GM21360 (cell line): Measurements from ENCODE around the gene NID2.

Experiments
- ATAC-seq: cut with Tn5 transposase; IDR thresholded peaks from one replicate; pipeline ENCODE4 v1.9.1; 2021; ENCODE audit warnings: mild to moderate bottlenecking, moderate library complexity; ENCODE audit not compliant: unreplicated experiment

NID2 gene

DNA sequence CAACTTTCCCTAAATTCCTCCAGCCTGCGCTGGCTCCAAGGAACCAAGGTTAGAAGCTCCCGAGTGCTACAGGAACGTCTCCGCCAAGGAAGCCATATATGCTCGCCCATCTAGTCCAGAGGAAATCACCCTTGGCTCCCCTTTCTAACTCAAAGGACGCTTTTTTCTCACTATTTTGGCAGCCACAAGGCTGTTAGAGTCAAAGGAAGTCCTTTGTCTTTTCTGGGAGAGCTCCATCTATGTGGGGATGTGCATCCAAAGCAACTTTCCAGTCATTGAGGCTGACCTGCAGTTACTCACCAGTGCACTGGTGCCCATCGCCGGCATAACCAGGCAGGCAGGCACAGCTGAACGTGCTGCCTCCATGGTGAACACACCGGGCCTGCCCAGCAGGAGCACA is 42.0 kb downstream of the NID2 start:
- ATAC-seq = no peak

DNA sequence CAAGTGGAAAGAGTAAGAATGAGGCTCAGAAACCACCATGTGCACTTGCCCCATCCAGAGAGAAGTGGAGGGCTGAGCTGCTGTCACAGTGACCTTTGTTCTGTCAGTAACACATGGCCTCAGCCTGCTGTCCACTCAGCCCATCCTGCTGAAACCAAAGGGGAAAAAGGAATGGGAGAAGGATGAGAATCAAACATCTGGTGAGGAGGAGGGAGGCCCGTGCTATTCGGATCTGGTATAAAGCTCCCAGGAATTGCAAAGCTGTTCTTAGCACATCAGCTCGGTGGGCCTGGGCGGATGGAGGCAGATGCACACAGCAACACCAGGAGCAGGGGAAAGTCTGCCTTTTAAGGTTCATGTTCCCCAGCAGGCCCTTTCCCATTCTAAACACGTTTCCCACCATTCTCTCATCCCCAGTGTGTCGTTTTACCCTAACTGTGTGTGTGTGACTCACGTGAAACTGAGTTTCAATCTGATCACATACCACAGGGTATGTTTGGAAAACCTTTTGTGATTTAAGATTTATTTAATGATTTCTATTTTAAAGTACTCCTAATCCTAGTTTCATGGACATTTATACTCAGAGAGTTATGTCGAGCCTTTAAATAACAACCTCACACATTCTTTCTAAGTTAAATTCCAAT is 42.7 kb downstream of the NID2 start:
- no peak for ATAC-seq

DNA sequence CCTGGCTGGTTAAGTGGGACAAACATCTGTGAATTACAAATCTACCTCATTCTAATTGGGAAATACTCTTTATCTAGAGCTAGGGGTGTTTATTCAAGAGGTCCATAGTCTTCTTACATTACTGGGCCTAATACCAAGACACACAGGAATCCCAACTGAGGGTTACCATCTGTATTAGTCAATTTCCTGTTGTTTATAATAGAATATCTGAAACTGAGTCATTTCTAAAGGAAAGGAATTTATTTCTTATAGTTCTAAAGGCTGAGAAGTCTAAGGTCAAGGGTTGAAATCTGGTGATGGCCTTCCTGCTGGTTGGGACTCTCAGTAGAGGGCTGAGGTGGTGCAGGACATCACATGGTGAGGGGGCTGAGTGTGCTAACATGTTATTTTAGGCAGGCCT is 43.5 kb downstream of the NID2 start:
- ATAC-seq = no peak

DNA sequence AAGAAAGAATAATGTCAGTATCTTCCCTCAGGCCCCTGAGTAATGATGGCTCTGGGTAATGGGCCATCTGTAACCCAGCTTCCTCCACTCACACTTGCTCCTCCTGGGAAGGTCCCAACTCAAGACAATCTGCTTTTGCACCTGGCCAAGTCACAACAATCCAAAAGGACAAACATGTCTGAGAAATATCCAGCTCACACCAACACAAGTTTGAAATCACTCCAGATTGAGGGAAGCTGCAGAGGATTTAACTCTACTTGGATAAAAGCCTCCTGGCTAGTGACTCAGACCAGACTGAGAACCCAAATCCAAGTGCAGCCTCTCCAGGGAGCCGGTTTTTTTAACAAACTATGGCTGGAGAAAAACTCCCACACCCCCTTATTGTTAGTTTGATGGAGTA is 45.3 kb downstream of the NID2 start:
- no peak for ATAC-seq

DNA sequence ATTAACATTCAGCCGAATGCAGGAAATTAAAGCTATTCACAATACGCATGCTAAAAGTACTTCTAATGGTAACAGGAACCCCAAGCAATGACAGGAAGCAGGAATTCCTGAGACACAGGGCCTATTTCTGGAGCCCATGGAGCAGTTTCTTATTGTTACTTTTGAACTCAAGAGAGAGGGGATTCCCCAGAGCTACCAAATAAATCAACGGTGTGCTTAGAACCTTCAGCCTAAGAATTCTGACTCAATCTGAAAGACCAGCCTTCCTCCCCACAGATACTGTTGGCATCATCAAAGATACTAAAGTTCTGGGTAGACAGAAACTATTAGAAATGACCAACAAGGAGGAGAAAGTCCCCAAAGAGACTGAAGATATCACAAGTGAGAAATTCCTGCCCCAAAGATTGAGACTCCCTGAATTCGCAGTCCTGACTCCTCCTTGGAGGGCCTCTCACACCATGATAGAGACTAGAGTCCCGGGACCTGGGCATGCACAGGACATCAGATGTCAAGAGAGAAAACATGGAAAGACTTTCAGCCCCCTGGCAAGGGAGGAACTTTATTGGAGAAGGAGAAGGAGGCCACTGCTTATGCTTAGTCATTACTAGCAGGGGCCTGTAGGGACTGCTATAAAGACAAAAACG is 46.8 kb downstream of the NID2 start:
- ATAC-seq = peak; percentile 86

DNA sequence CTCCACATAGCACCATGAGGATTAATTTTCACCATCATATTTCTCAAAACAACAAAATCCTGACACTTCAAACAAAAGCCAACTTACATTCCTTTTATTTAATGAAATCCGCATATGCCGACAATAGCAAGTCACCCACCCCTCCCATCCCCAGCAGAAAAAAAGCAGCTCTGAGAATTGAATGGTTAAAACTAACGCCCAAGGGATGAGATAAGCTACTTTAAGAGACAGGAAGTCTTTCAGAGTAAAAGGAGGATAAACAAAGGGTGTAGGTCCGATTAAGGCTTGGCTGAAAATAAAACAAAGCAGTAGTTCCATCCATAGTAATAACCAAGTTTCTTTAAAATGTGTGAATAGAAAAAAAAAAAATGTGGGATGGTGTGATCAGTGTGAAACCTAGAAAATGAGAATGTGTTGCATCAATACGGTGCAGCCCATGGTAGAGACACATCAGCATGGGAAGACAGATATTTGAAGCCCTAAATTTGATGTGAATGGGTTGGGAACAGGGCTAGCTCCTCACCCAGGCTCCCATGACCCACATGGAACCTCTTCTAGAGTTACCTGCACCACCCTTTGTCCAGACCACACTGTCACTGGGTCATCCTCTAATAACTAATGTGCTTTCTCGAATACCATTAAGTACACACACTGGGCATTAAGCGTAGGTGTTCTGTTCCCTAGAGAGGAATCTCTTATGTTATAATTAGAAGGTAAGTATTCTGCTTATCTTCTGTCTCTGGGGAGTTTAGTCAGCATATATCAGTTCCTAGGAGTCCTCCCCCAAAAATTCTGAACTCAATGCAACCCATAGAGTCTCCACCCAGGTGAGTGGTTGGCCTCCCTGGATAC is 47.8 kb downstream of the NID2 start:
- no peak for ATAC-seq

DNA sequence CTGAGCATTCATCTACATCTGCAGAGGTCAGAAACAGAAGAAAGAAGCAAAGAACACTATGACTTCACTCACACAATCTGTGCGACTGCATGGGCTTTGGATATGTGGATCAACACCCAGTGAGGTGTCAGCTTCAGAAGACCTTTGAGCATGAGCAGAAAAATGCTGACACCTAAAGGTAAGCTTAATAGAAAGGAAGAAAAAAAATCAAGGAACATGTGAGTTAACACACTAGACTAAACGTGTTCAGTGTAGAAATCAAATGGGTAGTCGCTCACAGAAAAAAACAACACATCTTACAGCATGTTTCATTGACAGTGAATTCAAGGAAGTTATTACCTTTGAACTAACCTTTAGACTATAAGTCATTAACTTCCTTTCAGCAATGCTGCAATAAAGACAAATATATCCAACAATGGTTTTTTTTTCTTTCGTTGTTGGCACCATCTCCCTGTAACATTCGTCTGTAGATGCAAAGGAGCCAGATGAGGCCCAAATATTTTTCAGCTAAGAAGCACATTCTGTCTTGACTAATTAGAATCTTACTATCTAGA is 48.6 kb downstream of the NID2 start:
- no peak for ATAC-seq

DNA sequence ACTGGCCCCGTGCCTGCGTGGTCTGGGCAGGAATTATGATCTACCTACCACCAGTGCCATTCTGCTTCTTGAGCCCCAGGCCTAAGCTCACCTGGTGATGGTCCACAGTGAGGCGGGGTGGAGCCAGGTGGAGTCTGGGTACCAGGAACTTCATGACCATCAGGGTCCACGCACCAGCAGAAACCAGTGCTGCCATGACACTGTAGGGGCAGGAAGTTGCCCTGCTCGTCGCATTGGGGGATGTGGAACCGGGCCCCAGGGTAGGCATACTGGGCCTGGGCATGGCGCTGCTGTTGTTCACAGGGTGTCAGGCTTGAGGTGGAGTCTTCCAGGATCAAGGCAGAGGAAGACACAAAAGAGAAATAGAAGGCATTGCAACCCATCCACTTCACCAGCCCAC is 49.9 kb downstream of the NID2 start:
- no peak for ATAC-seq

DNA sequence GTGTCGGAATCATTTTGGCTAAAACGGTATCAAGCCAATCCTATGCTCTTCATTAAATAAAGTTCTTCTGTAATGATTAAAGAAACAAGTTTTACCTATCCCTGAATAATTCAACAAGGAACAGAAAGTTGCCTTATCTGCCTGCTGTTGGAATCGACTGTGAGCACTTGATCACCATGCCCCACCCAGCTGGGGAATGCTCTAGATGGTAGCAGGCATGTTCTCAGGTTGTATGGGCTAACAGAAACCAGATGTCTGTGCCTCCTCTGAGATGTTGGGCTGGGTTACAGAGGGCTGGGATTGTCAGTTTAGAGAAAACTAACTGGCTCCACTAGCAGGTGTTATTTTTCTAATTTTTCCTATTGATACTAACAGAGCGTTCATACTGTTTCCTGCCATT is 50.6 kb downstream of the NID2 start:
- no peak for ATAC-seq

DNA sequence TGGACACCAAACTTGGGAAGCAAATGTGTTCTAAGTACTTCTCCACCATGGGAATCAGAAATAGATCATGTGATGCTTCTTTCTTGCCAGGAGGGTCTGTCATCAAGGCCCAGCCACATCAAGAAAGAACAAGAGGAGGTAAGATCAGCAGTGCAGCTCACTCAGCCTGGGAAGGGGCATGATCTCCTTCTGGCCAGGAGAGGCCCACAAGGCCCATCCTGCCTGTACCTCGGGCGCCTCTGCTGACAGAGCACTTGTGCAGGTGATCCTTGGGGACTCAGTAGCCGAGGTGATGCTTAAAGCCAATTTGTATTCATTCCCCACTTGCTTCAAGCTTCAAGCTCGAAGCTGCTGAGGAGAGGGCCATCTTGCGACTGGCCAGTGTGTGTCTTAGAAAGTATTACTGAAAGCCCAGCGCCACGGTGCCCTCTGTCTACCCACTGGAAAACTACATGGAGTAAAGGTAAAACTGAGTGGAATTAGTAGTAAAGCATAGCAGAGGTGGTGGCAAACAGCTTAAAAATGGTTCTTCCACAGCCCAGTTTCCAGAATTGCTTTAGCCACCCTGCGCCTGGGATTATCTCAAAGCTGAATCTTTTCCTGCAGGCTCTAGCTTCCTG is 53.3 kb downstream of the NID2 start:
- no peak for ATAC-seq

DNA sequence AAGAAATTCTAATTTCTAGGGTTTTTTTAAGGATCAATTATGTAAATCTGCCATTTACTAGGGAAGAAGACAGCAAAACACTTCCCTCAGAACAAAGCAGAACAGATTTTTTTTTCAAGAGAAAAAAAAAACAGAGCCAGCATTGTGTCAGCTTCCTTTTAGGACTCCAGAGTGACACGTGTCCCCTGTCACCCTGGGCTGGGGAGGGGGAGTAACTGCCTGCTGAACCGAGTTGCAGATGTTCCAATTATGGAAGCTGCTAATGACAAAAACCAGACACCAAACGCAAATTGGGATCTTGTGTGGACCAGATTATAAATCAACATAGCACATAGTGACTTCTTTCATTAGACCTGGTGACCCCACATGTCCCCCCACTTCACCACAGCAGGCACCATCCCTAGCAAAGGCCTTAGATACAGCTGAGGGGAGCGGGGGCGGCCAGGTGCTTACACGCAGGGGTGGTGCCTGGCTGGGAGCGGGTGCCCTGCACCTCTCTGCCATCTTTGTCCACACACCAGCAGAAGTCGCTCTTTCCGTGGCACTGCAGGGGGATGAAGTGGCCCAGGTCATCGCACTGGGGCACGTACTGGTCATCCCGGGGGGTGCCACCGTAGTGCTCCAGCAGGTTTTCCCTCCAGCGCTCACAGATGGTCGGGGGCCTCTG is 54.1 kb downstream of the NID2 start:
- ATAC-seq = no peak

DNA sequence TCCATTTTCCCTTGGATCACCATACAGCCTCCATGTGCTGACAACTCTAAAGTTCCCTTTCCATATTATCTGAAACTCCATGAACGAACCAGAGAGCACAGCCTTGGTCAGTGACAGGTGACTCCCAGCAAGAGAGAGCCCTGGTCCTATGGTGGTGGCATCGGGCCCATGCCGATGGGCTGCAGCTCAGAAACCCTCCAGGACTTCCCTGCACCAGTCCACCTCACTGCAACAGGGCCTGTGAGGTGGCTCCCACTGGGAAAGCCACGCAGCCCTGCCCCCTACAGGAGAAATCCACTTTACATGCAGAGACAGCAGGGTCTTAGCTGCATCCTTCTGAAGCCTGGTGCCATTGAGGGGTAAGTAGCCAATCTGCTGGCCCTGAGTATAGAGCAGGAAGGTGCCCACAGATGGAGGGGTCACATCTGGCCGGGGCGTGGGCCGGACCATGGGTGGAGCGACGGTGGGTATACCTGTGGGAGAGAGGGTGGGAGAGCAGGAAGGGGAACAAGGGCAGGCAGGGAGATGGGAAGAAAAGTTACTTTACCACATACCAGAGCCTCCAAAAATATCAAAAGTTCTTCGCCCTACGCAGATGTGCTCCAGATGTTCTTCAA is 54.8 kb downstream of the NID2 start:
- ATAC-seq = no peak

DNA sequence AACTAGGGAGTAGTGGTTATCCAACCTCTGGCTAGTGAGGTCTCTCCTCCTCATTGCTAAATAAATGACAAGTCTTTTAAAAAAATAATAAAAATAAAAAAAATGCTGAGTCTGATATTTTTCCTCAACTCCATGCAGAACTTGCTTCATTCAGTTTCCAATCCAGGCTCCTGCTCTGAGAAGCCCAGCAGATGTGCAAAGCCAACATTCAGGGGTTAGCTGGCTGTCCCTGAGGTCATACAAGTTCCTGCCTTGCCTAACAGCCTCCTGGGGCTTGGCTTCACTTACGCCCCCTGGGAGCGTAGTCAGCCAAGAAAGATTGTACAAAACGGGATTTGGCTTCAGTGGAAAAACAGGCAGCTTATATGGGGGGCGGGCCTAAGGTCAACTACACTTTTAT is 56.2 kb downstream of the NID2 start:
- no peak for ATAC-seq

DNA sequence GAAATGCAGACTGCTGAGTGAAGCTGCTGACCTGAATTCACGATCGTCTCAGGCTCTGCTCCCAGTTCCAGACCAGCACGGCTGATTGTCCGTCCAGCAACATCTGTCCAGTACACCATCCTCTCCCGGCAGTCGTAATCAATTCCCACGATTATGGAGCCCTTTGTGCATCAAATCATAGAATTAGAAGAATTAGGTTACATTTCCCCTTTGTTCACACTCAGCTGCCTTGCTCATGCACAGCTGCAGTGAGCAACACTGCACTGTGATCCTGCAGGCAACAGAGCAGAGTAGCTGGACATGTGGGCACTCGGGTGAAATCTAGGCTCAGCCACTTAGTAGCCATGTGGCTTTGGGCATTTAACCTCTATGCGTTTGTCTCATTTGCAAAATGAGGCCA is 57.3 kb downstream of the NID2 start:
- ATAC-seq = no peak

DNA sequence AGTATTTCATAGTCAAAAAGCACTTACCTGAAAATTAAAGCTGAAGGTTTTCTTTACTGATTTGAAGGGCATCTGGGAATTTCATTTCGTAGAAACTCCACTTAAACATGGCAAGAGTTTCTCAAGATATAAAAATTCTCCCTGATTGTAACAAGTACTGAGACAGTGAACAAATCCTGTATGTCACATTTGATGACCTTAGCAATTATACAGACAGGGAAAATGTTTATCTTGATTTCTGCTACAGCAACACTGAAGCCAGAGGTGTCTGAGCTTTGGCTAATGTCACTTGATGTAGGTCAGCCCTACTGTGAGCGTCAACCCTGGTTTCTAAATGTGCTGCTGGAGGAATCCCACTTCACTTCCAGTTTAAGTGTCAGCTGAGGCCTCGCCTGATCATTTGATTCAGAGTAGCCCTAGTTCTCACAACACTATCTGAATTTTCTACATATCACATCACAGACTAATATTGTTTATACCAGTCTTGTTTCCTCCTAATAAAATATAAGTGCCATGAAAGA is 58.6 kb downstream of the NID2 start:
- no peak for ATAC-seq

DNA sequence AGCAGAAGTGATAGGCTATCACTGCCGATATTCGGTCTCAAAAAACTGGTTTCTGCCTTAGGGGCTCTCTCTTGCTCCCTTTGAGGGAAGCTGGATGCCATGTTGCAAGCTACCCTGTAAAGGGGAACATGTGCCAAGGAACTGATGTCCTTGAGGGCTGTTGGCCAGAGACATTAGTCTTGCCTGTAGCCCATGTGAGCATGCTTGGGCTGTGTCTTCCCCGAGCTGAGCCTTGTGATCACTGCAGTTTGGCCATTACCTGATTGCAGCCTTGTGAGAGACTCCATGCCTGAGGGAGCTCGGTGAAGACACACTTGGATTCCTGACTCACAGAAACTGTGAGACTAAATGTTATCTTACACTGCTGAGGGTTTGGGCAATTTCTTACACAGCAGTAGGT is 60.7 kb downstream of the NID2 start:
- no peak for ATAC-seq

DNA sequence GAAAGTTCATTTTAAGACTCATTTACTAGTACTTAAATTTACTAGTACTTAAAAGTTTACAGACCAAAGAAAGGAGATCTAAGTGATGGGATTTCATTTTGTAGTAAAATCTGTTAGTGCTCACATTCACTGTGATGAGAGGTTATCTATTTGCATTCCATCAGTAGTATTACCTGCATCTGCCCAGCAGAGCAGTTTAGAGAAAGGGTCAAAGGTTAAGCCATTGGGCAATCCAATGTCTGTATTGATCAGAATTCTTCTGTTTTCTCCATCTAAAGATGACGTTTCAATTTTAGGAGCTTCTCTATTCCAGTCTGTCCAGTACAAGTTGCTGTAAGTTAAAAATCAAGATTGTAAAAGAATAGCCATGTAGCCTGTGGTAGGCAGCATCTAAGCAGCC is 61.2 kb downstream of the NID2 start:
- ATAC-seq = no peak

DNA sequence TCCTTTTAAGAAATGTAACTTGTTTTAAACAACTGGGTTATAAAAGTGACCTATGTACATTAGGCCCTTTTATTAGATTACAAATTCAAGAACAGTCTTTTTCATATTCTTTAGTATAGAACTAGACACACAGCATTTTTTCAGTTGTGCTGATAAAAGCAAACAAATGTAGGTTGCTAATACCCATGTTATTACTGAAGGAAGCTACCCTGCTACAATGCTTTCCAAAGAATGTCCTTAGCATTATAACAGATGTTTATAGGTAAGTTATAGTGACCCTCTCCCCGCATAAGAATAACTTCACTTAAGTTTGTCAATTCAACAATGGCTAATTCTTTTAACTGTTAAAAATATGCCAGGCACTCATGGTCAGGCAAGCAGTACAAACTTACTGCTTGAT is 61.6 kb downstream of the NID2 start:
- ATAC-seq = no peak

DNA sequence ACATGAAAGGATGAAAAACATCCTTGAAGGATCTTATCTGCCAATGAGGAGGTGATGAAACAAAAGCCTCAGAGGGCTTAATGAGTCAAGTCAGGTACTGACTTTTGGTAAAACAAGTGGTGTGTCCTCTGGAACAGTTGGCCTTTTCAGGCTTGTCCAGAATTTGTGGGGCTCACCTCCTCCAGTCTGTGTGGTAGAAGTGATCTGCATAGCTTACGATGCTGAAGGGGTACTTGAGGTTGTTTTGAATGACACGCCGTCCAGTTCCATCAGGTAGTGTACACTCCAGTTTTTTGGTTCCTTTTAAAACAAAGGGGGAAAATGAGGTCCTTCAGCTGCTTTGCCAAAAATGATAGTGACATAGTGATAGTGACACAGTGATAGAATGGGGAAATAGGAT is 62.5 kb downstream of the NID2 start:
- ATAC-seq = no peak

DNA sequence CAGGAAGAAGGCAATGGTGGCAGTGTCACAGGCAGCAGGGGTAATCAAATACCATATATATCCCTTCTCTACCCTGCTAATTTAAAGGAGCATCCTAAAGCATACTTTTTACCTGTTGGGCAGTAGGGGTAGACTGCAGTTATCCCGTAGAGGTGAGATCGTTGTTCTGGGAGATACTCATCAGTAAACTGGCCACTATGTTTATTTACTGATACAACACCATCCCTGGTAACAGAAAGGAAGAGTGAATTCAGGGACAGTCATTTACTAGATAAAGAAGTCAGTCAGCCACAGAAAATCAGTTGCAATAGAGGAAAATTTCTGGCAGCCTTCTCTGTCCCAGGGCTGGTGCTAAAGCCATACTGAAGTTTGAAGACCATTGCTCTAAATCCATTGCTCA is 63.2 kb downstream of the NID2 start:
- ATAC-seq = no peak
